ENCODE results near the gene CNTF. TPM values are rescaled to one million over a fixed set of nuclear protein-coding genes. Genes with fewer than 3 reads are reported as not detected.
A peak's percentile ranks its signal among the peaks of the same experiment; 100 is the strongest.

The CNTF gene
- total RNA-seq, 1 donor from 2014 or later, result 1.6 TPM

DNA sequence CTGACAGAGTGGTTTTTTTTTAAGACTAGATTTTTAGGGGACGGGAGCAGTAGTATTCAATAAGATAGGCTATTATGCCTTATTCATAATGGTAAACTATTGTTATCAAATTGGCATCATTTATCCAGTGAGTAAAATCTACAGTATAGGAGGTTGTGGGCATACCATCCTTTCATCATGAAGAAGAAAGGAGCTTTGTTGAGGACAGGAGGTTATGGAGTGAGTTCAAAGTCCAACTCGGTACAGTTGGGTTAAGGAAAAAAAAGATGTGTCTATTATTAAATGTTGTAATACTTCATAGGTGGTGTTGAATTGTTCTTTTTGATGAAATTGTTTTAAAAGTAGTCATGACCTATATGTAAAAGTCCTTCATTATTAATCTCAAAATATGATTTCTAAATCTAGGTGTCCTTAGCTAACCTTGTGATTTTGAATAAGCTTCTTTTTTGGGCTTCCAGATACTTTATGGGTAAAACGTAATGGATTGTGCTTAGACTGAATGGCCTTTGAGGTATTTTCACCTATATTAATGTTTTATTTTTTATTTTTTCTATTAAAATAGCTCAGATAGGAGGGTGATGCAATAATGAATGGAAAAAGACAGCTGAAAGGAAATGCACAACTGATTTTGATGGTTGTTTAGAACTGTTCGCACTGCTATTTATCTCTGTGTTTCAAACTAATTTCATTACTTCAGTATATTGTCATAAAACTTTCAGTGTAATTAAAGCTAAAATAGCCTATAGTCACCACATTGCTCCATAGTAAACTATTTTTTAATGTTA is 15.3 kb upstream of the CNTF start:
- TF ChIP-seq, protein P1, sequence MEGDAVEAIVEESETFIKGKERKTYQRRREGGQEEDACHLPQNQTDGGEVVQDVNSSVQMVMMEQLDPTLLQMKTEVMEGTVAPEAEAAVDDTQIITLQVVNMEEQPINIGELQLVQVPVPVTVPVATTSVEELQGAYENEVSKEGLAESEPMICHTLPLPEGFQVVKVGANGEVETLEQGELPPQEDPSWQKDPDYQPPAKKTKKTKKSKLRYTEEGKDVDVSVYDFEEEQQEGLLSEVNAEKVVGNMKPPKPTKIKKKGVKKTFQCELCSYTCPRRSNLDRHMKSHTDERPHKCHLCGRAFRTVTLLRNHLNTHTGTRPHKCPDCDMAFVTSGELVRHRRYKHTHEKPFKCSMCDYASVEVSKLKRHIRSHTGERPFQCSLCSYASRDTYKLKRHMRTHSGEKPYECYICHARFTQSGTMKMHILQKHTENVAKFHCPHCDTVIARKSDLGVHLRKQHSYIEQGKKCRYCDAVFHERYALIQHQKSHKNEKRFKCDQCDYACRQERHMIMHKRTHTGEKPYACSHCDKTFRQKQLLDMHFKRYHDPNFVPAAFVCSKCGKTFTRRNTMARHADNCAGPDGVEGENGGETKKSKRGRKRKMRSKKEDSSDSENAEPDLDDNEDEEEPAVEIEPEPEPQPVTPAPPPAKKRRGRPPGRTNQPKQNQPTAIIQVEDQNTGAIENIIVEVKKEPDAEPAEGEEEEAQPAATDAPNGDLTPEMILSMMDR (IDR thresholded peaks at IDR 0.05), result no peak
- no peaks in the 10 kb centered on the region for H3K27me3 Mint-ChIP-seq (ENCODE audit: unreplicated experiment)
- H3K27ac Mint-ChIP-seq (ENCODE audit: unreplicated experiment), result peak overlapping the region; percentile 64
- H3K4me1 Mint-ChIP-seq (ENCODE audit: unreplicated experiment), result peaks cover 8% of the 10 kb centered on the region
- H3K36me3 Mint-ChIP-seq (ENCODE audit: unreplicated experiment), result peaks cover 28% of the 10 kb centered on the region
- DNase-seq (ENCODE audit: extremely low spot score, unreplicated experiment), result no peak
- no peak overlapping the region for H3K4me3 Mint-ChIP-seq (ENCODE audit: unreplicated experiment)
- no peaks in the 10 kb centered on the region for H3K9me3 Mint-ChIP-seq (ENCODE audit: unreplicated experiment)

DNA sequence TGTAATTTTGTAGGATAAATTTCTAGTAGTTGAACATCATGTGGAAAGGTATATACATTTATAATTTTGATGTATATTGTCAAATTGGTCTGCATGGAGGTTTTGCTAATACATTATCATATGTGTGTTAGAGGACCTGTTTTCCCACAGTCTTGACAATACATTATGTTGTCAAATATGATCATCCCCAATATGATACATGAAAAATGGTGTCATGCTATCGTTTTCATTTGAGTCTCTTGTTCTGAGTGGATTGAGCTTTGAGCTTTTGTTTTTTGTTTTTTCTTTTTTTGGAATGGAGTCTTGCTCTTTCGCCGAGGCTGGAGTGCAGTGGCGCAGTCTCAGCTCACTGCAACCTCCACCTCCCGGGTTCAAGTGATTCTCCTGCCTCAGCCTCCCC is 14.1 kb upstream of the CNTF start:
- Mint-ChIP-seq H3K27me3 (ENCODE audit: unreplicated experiment) (no peaks in the 10 kb centered on the region), H3K36me3 (ENCODE audit: unreplicated experiment) (peaks cover 34% of the 10 kb centered on the region), H3K4me3 (ENCODE audit: unreplicated experiment) (no peak overlapping the region), H3K9me3 (ENCODE audit: unreplicated experiment) (no peaks in the 10 kb centered on the region), H3K27ac (ENCODE audit: unreplicated experiment) (no peak overlapping the region), H3K4me1 (ENCODE audit: unreplicated experiment) (peaks cover 8% of the 10 kb centered on the region)
- no peak for DNase-seq (ENCODE audit: extremely low spot score, unreplicated experiment)
- TF ChIP-seq, protein P1 (IDR thresholded peaks at IDR 0.05), result no peak

DNA sequence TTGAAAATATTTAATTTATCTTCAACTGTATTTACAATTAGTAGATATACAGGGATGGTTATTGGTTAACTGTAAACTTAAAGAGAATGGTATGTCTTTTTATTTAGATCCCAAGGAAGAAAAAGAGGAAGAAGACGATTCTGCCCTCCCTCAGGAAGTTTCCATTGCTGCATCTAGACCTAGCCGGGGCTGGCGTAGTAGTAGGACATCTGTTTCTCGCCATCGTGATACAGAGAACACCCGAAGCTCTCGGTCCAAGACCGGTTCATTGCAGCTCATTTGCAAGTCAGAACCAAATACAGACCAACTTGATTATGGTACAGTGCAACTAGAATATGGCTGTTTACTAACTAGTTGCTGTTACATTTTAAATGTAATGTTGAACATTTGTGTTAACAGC is 12.7 kb upstream of the CNTF start:
- Mint-ChIP-seq H3K36me3 (ENCODE audit: unreplicated experiment) (peaks cover 45% of the 10 kb centered on the region), H3K27me3 (ENCODE audit: unreplicated experiment) (no peaks in the 10 kb centered on the region), H3K27ac (ENCODE audit: unreplicated experiment) (no peak overlapping the region)

GRCh38 chr11:58613228-58613627 is 9.2 kb upstream of the CNTF start:
- Mint-ChIP-seq H3K36me3 (ENCODE audit: unreplicated experiment) (peaks cover 72% of the 10 kb centered on the region), H3K27me3 (ENCODE audit: unreplicated experiment) (no peaks in the 10 kb centered on the region), H3K4me1 (ENCODE audit: unreplicated experiment) (no peaks in the 10 kb centered on the region), H3K27ac (ENCODE audit: unreplicated experiment) (no peak overlapping the region), H3K4me3 (ENCODE audit: unreplicated experiment) (no peak overlapping the region), H3K9me3 (ENCODE audit: unreplicated experiment) (no peaks in the 10 kb centered on the region)
- no peak for DNase-seq (ENCODE audit: extremely low spot score, unreplicated experiment)
- TF ChIP-seq, protein P1 (IDR thresholded peaks at IDR 0.05), result no peak

More for the DNA sequence above, 12.7 kb upstream of the CNTF start:
- TF ChIP-seq, protein P1 (IDR thresholded peaks at IDR 0.05), result no peak
- Mint-ChIP-seq H3K9me3 (ENCODE audit: unreplicated experiment) (no peaks in the 10 kb centered on the region), H3K4me3 (ENCODE audit: unreplicated experiment) (no peak overlapping the region), H3K4me1 (ENCODE audit: unreplicated experiment) (peaks cover 5% of the 10 kb centered on the region)
- DNase-seq (ENCODE audit: extremely low spot score, unreplicated experiment), result no peak

DNA sequence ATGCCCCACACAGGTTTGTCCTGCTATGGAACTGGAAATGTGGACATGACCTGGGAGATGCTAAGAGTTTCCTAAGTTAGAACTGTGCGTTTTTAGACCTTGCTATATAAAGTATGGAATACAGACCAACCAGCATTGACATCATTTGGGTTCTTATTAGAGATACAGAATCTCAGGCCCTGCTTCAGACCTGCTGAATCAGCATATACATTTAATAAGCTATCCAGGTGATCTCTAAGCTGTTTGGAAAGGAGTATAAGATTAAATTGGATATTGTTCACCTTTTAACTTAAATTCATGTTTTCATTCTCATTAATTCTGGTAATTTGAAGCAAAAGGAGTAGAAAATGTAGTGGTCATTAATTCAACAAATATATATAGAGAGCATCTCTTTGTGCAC is 6.9 kb upstream of the CNTF start:
- Mint-ChIP-seq H3K27ac (ENCODE audit: unreplicated experiment) (no peak overlapping the region), H3K4me3 (ENCODE audit: unreplicated experiment) (no peak overlapping the region), H3K9me3 (ENCODE audit: unreplicated experiment) (no peaks in the 10 kb centered on the region), H3K36me3 (ENCODE audit: unreplicated experiment) (peaks cover 78% of the 10 kb centered on the region), H3K4me1 (ENCODE audit: unreplicated experiment) (no peaks in the 10 kb centered on the region), H3K27me3 (ENCODE audit: unreplicated experiment) (no peaks in the 10 kb centered on the region)
- TF ChIP-seq, protein P1 (IDR thresholded peaks at IDR 0.05), result no peak
- no peak for DNase-seq (ENCODE audit: extremely low spot score, unreplicated experiment)
